LHCN-M2 (cell line): Measurements from ENCODE around the gene GRM7. TPM values are rescaled to one million over a fixed set of nuclear protein-coding genes. Genes with fewer than 3 reads are reported as not detected.

Source experiments
- DNase-seq: peaks from one replicate; pipeline ENCODE4 v3.0.0-alpha.2; 2012; ENCODE audit warnings: low read depth
- total RNA-seq: library from RNA; depleted of rRNA; stranded (reverse); fragments of >200 nt; gene quantifications from 2 replicates; pipeline ENCODE4 v1.2.3, GENCODE V29; 2014

GRM7 gene
- total RNA-seq, 1 experiment from 2014 or later, result not detected

DNA sequence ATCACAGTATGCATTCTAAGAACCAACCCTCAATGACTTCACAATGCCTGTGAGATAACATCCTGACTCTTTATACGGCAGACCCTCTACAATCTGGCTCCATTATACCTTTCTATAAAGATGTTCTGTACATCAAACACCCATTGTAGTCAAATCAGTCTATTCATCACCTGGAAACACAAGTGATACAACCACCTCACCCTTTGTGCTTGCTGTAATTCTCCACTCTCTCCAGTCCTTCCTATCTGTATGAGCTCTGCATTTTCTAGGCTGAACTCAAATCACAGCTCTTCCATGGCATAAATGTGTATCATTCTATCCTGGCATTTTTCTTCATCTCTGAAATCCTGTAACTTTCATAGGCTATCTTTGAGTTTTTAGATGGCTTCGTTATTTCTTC, 539.4 kb downstream of the GRM7 start:
- DNase-seq, result no peak

- no peak for DNase-seq
Observed at GRCh38 chr3:7401418-7401817, 540.5 kb downstream of the GRM7 start.

GRCh38 chr3:7407107-7407506, 546.2 kb downstream of the GRM7 start:
- DNase-seq, result no peak

GRCh38 chr3:7410782-7411181, 549.9 kb downstream of the GRM7 start:
- no peak for DNase-seq

GRCh38 chr3:7421065-7421464, 560.1 kb downstream of the GRM7 start:
- DNase-seq, result no peak

- no peak for DNase-seq
Observed at GRCh38 chr3:7423036-7423435, 562.1 kb downstream of the GRM7 start.

GRCh38 chr3:7423995-7424394, 563.1 kb downstream of the GRM7 start:
- no peak for DNase-seq

DNA sequence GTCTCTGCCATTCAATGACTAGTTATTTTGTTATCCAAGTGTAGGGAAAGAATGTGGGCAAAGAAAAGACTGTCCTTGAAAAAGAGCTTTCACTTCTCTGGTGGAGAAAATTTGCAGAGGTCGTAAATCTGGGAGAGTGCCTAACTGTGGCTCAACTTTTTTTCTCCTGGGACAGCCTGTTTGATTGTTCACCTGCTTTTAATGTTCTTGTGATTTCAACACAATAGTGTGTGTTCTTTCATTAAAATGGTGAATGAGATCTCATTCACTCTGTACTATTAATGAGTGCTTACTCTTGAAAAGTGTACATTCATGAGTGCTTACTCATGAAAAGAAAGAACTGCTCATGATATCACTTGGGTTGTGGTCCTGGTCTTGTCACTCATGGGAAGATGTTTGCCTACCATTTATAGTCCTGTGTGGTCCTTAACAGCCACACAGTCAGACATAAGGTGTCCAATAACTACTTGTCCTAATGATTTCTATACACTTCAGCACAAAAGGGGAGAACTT, 567.3 kb downstream of the GRM7 start:
- no peak for DNase-seq

DNA sequence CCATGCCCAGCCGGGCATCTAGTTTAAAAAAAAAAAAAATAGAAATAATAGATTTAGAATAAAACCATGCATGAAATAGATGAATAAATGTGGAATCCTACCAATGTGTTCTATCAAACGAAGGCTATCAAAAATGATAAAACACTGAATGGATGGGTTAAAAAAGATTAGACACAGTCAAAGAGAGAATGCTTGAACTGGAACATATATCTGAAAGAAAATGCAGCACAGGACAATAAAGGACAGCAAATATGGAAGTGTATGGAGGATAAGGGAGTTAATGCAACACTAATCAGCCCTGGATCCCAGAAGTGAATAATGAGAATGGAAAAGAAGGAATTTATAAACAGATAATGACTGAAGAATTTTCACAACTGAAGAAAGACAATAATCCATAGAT, 571.7 kb downstream of the GRM7 start:
- DNase-seq, result no peak

DNA sequence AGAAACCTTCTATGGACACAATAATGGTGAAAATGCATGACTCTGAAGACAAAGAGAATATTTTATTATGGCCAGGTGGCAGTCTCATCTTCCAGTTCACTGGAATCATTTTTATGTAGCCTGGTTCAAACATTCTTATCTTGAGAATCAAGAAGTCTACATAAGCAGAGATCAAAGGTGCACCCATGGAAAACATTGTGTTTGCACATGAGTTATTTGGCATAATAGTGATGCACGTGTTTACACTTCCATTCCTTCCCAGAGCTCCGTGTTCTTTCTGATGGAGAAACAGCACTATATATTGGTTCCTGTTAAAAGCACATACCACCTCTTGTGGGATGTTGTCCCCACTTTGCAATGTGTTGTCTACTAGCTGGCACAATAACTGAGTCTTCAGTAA, 572.2 kb downstream of the GRM7 start:
- no peak for DNase-seq

GRCh38 chr3:7436542-7436941, 575.6 kb downstream of the GRM7 start:
- DNase-seq, result no peak

- no peak for DNase-seq
Observed at GRCh38 chr3:7437231-7437630, 576.3 kb downstream of the GRM7 start.

DNA sequence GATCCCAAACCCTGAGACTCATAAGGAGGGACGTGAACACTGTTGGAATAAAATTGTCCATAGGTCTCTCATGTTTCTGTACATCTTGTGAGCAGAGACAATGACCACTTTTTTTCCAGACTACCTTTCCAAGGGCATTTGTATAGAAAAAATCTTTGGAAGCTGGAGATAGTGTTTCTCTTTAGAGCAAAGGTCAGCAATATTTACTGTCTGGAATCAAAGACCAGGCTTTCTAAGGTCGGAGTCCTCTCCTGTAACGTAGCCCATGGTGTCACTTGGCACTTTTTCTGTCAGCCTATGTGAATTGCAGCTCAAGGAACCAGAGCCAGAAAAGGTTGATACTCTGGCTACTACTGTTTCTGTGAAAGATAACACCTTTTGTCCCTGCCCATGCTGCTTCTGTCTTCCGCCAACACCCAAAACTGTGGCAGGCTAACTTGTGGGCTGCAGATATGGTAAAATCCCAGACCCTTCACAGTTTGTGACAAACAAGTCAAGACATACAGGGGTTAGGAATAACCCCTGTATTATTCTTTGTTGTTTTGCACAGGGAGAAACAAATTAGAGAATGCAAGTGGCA, 578.3 kb downstream of the GRM7 start:
- DNase-seq, result no peak

DNA sequence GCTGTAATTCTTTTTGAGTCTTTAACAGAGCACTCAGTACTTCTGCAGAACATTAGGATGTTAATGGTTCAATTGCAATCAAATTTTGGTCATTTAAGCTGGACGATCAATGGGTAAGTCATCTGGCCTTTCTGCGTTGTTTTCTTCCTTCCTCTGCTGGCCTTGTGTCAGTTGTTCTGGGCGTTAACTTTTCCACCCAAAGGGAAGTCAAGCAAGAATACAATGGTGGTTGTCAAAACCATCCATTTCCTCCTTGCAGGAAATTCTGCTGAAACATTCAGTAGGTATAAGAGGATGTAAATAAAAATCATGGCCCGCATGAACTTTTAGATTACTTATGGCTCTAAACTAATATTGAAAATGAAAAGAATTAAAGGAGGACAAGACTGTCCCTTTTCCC, 584.0 kb downstream of the GRM7 start:
- no peak for DNase-seq

GRCh38 chr3:7445331-7445730, 584.4 kb downstream of the GRM7 start:
- DNase-seq, result no peak

- DNase-seq, result no peak
Observed at GRCh38 chr3:7447197-7447769, 586.4 kb downstream of the GRM7 start.

DNA sequence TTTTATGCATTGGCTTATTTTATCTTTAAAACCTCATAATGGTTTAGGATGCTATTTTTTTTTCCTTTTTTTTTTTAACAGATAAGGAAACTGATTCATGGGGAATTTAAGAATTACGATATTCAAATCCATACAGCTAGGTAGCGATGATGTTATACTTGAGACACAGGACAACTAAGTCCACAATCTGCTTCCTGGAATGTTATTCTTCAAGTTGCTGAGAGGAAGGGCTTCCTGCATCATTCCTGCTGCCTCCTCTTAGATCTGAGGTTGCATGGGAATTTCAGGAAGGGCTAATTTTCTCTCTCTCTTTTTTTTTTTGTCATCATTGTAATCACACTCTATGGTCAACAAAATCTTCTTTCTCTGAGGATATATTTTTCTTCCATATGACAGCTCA, 595.5 kb downstream of the GRM7 start:
- DNase-seq, result no peak

DNA sequence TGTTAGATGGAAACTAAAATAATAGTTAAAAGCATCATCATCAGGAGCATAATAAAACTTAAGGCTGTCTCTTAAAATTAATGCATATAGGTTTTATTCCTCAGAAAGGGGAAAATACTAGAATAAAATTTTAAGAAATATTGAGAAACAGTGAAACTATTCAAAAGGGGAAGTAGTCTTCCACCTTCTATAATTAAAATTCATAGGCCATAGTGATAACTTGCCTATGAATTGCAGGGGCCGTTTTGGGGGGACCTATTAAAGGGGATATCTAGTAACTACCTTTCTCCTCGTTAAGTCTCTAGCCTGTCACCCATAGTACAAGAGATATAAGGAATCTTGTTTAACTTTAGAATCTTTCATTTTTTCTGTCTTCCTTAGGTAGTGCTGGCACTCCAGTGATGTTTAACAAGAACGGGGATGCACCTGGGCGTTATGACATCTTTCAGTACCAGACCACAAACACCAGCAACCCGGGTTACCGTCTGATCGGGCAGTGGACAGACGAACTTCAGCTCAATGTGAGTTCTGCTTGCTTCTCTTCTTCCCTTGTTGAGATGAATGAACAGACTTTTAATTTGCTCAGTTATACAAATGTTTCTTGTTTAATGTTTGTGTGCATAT, 600.4 kb downstream of the GRM7 start:
- no peak for DNase-seq

GRCh38 chr3:7469866-7470265, 609.0 kb downstream of the GRM7 start:
- DNase-seq, result no peak

DNA sequence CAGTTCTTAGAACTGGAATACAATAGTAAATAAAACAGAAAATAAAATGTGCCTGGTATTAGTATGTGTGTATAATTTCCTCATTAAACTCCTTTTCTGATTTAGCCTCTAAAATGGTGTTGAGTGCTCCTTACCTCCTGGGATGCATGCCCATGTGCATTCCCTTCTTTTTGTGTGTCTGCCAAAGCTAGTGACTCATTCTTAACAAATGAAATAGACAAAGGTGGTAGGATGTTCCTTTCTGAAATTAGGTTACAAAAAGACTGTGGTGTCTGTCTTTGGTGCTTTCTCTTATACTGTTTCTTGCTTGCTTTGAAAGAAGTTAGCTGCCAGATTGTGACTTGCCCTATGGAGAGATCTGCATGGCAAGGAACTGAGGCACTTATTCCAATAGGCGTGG, 623.7 kb downstream of the GRM7 start:
- no peak for DNase-seq

DNA sequence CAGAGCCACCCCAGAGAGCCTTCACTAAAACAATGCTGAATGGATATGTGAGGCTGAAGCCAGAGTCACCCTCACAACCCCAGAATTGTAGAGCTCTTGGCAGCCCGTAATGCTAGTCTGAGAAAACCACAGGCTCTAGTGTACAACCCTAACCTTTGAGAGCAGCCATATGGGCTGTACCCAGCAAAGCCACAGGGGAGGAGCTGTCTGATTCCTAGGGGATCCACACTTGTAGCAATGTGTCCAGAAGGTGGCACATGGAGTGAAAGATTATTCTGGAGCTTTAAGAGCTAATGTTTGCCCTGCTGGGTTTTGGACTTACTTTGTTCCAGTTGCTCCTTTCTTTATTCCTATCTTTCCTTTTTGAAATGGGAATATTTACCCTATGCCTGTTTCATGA, 626.8 kb downstream of the GRM7 start:
- DNase-seq, result no peak

- no peak for DNase-seq
Observed at GRCh38 chr3:7489417-7489816, 628.5 kb downstream of the GRM7 start.

DNA sequence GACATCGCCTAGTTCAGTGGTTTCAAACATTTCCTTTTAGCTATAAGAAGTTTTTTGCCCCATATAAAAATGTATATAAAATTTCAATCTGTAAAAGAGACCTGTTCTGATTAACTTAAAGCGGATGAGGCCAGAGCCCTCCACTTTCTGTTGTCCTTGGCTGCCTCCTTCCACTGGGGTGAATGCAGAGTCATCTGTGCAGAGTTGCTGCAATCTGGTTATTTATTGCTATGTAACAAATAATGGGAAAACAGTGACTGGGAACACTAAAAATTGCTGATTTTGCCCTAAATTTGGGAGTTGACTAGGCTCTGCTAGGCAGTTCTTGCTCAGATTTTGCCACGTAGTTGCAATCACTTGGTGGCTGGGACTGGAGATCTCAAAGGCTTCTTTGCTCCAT, 637.8 kb downstream of the GRM7 start:
- DNase-seq, result no peak
